ENCODE data around the gene AEBP2.
A peak's percentile ranks its signal among the peaks of the same experiment; 100 is the strongest.
"Not testable (repeated sequence)": the region's sequence is repeated elsewhere in the genome, so short reads cannot be mapped to it uniquely, and the experiment has no call there.

The AEBP2 gene

DNA sequence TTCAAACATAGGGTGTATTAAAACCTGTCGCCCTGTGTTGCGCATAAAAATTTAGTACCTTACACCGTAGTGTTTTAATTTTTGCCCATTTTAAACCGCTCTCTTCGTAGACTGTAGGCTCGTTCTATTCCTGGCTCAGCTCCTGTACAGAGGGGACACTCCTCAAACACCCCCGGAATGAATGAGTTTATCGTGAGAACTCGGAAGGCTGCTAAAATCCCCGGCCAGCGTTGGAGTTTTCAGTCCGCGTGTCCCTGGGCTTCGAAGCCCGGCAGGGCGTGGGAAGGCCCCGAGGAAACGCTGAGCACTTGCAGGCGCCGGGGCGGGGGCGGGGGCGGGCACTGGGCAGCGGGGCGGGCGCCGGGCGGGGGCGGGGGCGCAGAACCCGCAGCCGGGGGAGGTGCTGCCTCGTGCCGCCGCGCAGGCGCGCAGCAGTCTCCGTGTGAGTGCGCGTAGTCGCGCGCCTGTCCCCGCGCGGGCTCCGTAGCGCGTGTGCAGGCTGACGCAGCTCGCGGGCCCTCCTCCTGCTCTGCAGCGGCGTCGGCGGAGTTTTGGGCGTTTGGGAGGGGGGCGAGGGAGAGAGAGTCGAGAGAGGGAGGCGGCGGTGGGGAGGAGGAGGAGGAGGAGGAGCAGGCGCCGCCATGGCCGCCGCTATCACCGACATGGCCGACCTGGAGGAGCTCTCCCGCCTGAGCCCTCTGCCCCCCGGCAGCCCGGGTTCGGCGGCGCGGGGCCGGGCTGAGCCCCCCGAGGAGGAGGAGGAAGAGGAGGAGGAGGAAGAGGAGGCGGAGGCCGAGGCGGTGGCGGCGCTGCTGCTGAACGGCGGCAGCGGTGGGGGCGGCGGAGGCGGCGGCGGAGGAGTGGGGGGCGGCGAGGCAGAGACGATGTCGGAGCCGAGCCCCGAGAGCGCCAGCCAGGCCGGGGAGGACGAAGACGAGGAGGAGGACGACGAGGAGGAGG is at the start of gene AEBP2:
AEBP2 (plus strand) TSS at position 434 of the 960 bp plus-strand sequence; CDS start at position 642, 208 bp downstream.
- Mint-ChIP-seq H3K4me3 (peak within 1 kb of the TSS; percentile 99), H3K4me1 (ENCODE audit: low read depth) (peaks cover 46% of the 10 kb centered on the region), H3K27me3 (no peaks in the 10 kb centered on the region), H3K9me3 (ENCODE audit: low read depth) (no peaks in the 10 kb centered on the region), H3K27ac (peak within 1 kb of the TSS; percentile 96), H3K36me3 (peaks cover 5% of the 10 kb centered on the region)

- H3K4me3 Mint-ChIP-seq: no peak overlapping the region
- no peak overlapping the region for H3K27ac Mint-ChIP-seq
- H3K36me3 Mint-ChIP-seq: no peaks in the 10 kb centered on the region
- H3K4me1 Mint-ChIP-seq (ENCODE audit: low read depth): no peaks in the 10 kb centered on the region
- H3K27me3 Mint-ChIP-seq: no peaks in the 10 kb centered on the region
- H3K9me3 Mint-ChIP-seq (ENCODE audit: low read depth): no peaks in the 10 kb centered on the region
Observed at GRCh38 chr12:19390051-19390598, 49.2 kb upstream of the AEBP2 start.

- H3K27ac Mint-ChIP-seq; H3K36me3 Mint-ChIP-seq; H3K4me1 Mint-ChIP-seq (ENCODE audit: low read depth); H3K9me3 Mint-ChIP-seq (ENCODE audit: low read depth); H3K27me3 Mint-ChIP-seq; H3K4me3 Mint-ChIP-seq: not testable (repeated sequence)
Observed at GRCh38 chr12:19392644-19393043, 46.6 kb upstream of the AEBP2 start.

DNA sequence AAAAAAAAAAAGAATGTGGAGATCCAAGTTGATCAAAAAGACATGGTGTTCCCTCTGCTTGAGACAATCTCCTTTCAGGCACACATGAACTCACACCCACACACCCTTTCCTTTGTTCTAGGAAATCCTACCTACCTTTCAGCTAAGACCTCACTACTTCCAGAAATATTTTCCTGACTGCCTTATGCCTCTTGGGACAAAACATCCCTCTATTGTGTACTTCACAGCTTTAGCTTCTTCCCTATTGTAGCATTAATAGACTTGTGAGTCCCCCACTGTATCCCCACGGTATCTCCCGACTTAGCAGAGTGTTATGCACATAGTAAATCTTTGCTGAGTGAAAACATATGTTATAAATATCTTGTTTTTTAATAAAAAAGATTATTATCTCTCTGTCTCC is 44.9 kb upstream of the AEBP2 start:
- Mint-ChIP-seq H3K27me3 (no peaks in the 10 kb centered on the region), H3K27ac (no peak overlapping the region), H3K9me3 (ENCODE audit: low read depth) (no peaks in the 10 kb centered on the region), H3K36me3 (no peaks in the 10 kb centered on the region), H3K4me1 (ENCODE audit: low read depth) (no peaks in the 10 kb centered on the region), H3K4me3 (no peak overlapping the region)

DNA sequence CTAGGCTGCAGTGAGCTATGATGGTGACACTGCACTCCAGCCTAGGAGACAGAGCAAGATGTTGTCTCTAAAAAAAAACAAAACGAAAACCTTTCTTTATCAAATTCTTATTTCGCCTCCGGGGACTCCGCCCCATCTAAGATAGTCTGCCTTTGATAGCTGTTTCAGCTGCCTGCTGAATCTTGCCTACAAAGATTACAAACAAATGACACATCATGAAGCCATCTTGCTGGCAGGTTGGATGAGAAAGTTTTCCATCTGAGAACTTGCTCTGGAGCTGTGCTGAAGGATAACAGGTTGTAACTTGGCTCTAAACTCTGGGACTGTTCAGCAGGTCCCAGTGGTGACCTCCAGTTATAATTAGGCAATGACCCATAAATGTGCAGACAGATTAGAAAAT is 41.8 kb upstream of the AEBP2 start:
- Mint-ChIP-seq H3K9me3 (ENCODE audit: low read depth) (no peaks in the 10 kb centered on the region), H3K4me1 (ENCODE audit: low read depth) (peaks cover 3% of the 10 kb centered on the region), H3K27ac (no peak overlapping the region), H3K27me3 (no peaks in the 10 kb centered on the region), H3K36me3 (no peaks in the 10 kb centered on the region), H3K4me3 (no peak overlapping the region)

DNA sequence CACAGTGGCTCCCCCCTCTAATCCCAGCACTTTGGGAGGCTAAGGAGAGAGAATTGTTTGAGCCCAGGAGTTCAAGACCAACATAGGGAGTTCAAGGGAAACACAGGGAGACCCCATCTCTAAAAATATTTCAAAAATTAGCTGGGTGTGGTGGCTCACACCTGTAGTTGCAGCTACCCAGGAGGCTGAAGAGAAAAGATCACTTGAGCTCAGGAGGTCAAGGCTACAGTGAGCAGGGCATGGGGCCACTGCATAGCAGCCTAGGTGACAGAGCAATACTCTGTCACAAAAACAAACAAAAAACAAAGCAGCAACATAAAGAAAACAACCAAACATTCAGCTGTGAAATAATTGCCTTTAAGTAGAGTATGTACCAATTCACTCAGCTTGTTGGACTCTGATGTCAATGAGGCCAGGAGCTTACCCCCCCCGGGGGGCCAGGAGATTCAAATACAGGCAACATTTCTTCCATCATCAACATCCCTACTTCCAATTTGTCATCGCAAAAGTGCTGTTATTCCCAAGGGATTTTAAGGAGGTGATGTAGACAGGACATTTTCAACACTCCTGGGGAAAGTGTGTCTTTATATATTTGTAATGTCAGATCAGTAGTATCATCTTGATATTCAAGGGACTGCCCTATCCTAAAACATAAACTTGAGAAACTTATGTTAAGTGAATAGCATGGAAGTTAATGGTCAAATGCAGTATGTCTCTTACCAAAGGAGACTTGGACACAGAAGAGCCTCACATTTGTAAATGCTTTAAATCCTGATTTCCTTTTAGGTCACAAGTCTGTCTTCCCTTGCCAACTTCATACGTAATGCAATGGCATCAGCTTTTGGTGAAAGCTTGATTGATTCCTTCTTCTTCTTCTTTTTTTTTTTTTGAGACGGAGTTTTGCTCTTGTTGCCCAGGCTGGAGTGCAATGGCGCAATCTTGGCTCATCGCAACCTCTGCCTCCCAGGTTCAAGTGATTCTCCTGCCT is 40.6 kb upstream of the AEBP2 start:
- Mint-ChIP-seq H3K27me3 (no peaks in the 10 kb centered on the region), H3K36me3 (no peaks in the 10 kb centered on the region), H3K27ac (no peak overlapping the region), H3K9me3 (ENCODE audit: low read depth) (no peaks in the 10 kb centered on the region), H3K4me1 (ENCODE audit: low read depth) (peaks cover 9% of the 10 kb centered on the region), H3K4me3 (no peak overlapping the region)

DNA sequence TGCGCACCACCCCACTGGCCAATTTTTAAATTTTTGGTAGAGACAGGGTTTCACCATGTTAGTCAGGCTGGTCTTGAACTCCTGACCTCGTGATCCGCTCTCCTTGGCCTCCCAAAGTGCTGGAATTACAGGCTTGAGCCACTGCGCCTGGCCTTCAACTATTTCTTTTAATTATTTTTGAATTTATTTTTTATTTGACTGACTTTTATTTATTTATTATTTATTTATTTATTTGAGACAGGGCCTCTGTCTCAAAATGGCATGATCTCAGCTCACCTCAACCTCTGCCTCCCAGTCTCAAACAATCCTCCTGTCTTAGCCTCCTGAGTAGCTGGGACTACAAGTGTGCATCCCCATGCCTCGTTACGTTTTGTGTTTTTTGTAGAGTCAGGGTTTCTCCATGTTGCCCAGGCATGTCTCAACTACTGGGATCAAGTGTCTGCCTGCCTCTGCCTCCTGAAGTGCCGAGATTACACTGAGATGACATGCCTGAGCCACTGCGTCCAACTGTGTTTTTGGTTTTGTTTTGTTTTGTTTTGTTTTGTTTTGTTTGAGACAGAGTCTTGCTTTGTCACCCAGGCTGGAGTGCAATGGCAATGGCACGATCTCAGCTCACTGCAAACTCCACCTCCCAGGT is 38.5 kb upstream of the AEBP2 start:
- H3K9me3 Mint-ChIP-seq (ENCODE audit: low read depth); H3K27ac Mint-ChIP-seq; H3K4me3 Mint-ChIP-seq; H3K36me3 Mint-ChIP-seq; H3K27me3 Mint-ChIP-seq: not testable (repeated sequence)
- peaks cover 20% of the 10 kb centered on the region for H3K4me1 Mint-ChIP-seq (ENCODE audit: low read depth)

GRCh38 chr12:19402211-19402610 is 37.1 kb upstream of the AEBP2 start:
- H3K27ac Mint-ChIP-seq: no peak overlapping the region
- no peak overlapping the region for H3K4me3 Mint-ChIP-seq
- H3K4me1 Mint-ChIP-seq (ENCODE audit: low read depth): peaks cover 20% of the 10 kb centered on the region
- peaks cover 4% of the 10 kb centered on the region for H3K36me3 Mint-ChIP-seq
- no peaks in the 10 kb centered on the region for H3K27me3 Mint-ChIP-seq
- H3K9me3 Mint-ChIP-seq (ENCODE audit: low read depth): no peaks in the 10 kb centered on the region

DNA sequence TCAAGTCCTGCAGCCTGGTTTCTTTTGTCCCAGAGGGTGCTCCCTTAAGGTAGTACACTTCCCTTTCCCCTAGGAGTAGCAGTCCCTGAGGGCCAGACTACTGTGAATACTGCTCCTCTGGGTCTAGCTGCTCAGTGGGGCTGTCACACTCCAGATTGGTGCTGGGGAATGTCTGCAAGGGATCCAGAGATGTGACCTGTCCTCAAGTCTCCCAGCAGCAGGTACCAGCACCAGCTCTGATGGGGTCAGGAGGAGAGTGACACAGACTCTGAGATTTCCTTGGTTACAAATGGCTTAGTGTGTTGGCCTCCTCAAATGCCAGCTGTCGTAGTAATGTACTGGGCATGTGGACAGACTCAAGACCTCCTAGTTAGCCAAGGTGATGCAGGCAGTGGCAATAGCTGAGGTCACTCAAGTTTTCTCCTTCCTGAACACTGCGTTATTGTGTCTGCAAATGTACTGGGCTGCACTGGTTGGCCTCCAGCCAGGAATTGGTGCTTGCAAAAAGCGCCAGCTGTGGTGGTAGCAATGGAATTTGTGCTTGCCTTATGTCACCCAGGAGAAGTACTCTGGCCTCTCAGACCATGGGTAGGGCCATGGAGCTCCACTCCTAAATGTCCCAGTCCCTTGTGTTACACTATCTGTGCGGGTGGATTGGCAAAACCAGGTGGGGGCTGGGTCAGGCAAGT is 36.4 kb upstream of the AEBP2 start:
- Mint-ChIP-seq H3K27ac (no peak overlapping the region), H3K4me3 (no peak overlapping the region), H3K4me1 (ENCODE audit: low read depth) (peaks cover 20% of the 10 kb centered on the region), H3K9me3 (ENCODE audit: low read depth) (no peaks in the 10 kb centered on the region), H3K36me3 (peaks cover 4% of the 10 kb centered on the region), H3K27me3 (no peaks in the 10 kb centered on the region)

- H3K4me3 Mint-ChIP-seq: peak overlapping the region; percentile 64
- peak overlapping the region; percentile 92 for H3K27ac Mint-ChIP-seq
- peaks cover 20% of the 10 kb centered on the region for H3K4me1 Mint-ChIP-seq (ENCODE audit: low read depth)
- H3K9me3 Mint-ChIP-seq (ENCODE audit: low read depth): no peaks in the 10 kb centered on the region
- H3K27me3 Mint-ChIP-seq: no peaks in the 10 kb centered on the region
- peaks cover 4% of the 10 kb centered on the region for H3K36me3 Mint-ChIP-seq
Observed at GRCh38 chr12:19404242-19404880, 34.9 kb upstream of the AEBP2 start.

DNA sequence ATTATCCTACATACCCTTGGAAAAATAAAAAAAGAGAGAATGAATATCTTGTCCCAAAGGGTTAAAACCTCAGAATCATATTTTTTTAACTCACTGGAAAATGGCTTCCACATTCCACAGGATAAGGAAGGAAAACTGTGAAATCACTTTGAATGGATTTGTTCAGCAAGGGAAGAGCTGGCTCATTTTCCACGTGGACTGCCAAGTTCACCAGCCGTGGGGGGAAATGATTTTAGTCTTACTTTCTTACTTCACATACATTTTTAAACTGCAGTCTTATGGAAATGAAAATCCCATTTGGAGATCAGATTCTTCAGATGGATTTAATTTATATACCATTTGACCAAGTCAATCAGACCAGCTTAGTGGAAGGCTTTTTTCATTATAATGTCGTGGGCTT is 29.9 kb upstream of the AEBP2 start:
- no peak overlapping the region for H3K4me3 Mint-ChIP-seq
- no peak overlapping the region for H3K27ac Mint-ChIP-seq
- no peaks in the 10 kb centered on the region for H3K27me3 Mint-ChIP-seq

DNA sequence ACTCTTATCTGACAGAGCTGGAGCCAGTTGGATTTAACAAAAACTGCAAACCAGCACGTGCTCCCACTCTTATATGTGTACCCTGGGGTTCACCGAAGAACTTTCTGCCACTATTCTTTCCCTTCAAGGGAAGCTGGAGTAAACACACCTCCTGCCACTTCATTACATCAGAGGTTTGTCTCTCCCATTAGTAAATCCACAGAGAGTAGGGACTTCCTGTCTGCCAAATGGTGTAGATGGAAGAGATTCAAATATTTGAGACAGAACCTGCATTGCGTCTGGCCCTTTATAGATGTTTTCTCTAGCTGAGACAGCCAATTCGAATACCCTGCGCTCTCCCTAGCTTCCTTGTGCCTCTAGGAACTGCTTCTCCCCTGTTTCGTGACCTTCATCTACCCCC is 29.1 kb upstream of the AEBP2 start:
- Mint-ChIP-seq H3K36me3 (peaks cover 2% of the 10 kb centered on the region), H3K27ac (no peak overlapping the region), H3K4me3 (no peak overlapping the region), H3K9me3 (ENCODE audit: low read depth) (no peaks in the 10 kb centered on the region), H3K27me3 (no peaks in the 10 kb centered on the region), H3K4me1 (ENCODE audit: low read depth) (no peaks in the 10 kb centered on the region)

More for the DNA sequence above, 29.9 kb upstream of the AEBP2 start:
- no peaks in the 10 kb centered on the region for H3K9me3 Mint-ChIP-seq (ENCODE audit: low read depth)
- H3K36me3 Mint-ChIP-seq: peaks cover 2% of the 10 kb centered on the region
- peaks cover 4% of the 10 kb centered on the region for H3K4me1 Mint-ChIP-seq (ENCODE audit: low read depth)

DNA sequence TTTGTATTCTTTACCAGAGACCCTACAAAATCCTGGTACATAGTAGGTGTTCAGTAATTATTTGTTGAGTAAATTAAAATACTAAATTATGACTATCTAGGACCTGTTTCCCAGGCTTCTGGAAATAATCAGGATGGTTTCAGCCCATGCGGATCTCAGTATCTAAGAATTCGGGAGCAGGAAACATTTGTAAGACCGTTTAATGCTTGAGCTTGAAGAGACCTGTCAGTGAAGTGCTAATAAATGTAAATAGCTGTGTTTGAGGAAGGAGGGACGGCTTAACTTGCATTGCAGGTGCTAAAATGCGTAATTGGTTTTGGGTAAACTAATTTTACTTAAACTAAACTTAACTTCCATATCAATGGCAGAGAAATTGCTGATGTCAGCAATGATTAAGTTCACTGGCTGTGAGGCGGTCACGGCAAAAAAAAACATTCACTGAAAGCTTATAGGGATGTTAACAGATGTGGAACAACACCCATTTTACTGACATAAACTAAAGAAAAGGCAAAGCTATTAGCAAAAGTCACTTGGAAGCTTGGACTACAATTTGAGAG is 28.6 kb upstream of the AEBP2 start:
- Mint-ChIP-seq H3K36me3 (peaks cover 2% of the 10 kb centered on the region), H3K4me1 (ENCODE audit: low read depth) (no peaks in the 10 kb centered on the region), H3K9me3 (ENCODE audit: low read depth) (no peaks in the 10 kb centered on the region), H3K27ac (no peak overlapping the region), H3K27me3 (no peaks in the 10 kb centered on the region), H3K4me3 (no peak overlapping the region)

Measured in activated naive CD8-positive, alpha-beta T cell (primary cell).